ENCODE measurements around the gene NHS.

Gene NHS

GRCh38 chrX:17374619-17375366 lies at the start of gene NHS:
NHS (plus strand) TSS chrX:17375200; CDS start chrX:17375758, 558 bp downstream.
- no peak for DNase-seq

GRCh38 chrX:17328837-17329236 lies 46.2 kb upstream of the NHS start:
- no peak for DNase-seq

GRCh38 chrX:17336377-17336776 lies 38.6 kb upstream of the NHS start:
- DNase-seq, result no peak

GRCh38 chrX:17355976-17356375 lies 19.0 kb upstream of the NHS start:
- no peak for DNase-seq

- no peak for DNase-seq
Measured at GRCh38 chrX:17359500-17359899, 15.5 kb upstream of the NHS start.

GRCh38 chrX:17361620-17362019 lies 13.4 kb upstream of the NHS start:
- no peak for DNase-seq

GRCh38 chrX:17368002-17368401 lies 7.0 kb upstream of the NHS start:
- DNase-seq, result no peak

- DNase-seq, result no peak
Measured at GRCh38 chrX:17369309-17369708, 5.7 kb upstream of the NHS start.

- no peak for DNase-seq
Measured at GRCh38 chrX:17370191-17370590, 4.8 kb upstream of the NHS start.

- no peak for DNase-seq
Measured at GRCh38 chrX:17372052-17372451, 2.9 kb upstream of the NHS start.

- no peak for DNase-seq
Measured at GRCh38 chrX:17373337-17373736, 1.7 kb upstream of the NHS start.

GRCh38 chrX:17375367-17375636 lies 302 bp downstream of the NHS start:
- DNase-seq, result no peak

GRCh38 chrX:17375637-17376430 lies 834 bp downstream of the NHS start:
- DNase-seq, result no peak

- no peak for DNase-seq
Measured at GRCh38 chrX:17376431-17377077, 1.6 kb downstream of the NHS start.

- no peak for DNase-seq
Measured at GRCh38 chrX:17377091-17377717, 2.2 kb downstream of the NHS start.

- DNase-seq, result no peak
Measured at GRCh38 chrX:17377795-17378194, 2.8 kb downstream of the NHS start.

GRCh38 chrX:17380221-17380620 lies 5.2 kb downstream of the NHS start:
- no peak for DNase-seq

GRCh38 chrX:17390419-17390850 lies 15.4 kb downstream of the NHS start:
- no peak for DNase-seq

- no peak for DNase-seq
Measured at GRCh38 chrX:17395154-17395553, 20.2 kb downstream of the NHS start.

GRCh38 chrX:17397074-17397473 lies 22.1 kb downstream of the NHS start:
- DNase-seq, result no peak

- DNase-seq, result no peak
Measured at GRCh38 chrX:17403189-17403691, 28.2 kb downstream of the NHS start.

- no peak for DNase-seq
Measured at GRCh38 chrX:17403972-17404371, 29.0 kb downstream of the NHS start.

- DNase-seq, result no peak
Measured at GRCh38 chrX:17405225-17405969, 30.4 kb downstream of the NHS start.

All from CD4-positive, alpha-beta T cell treated with Interleukin-4 for 4 hours (primary cell).